SK-N-SH treated with all-trans-retinoic acid at 6 μM for 48 hours (cell line): ENCODE results near the gene HDAC8.
"Not testable (repeated sequence)": the region's sequence is repeated elsewhere in the genome, so short reads cannot be mapped to it uniquely, and the experiment has no call there.

Experiments
- ARNTL ChIP-seq: fragments of 450-650 bp; formaldehyde crosslinking; IDR thresholded peaks from 2 replicates; pipeline ENCODE4 v1.5.0; 2020; ENCODE audit warnings: low read depth, mild to moderate bottlenecking, moderate library complexity, borderline replicate concordance
- BACH2 ChIP-seq: fragments of 250-450 bp; sonication (Bioruptor Pico); IDR thresholded peaks from 2 replicates; pipeline ENCODE4 v1.9.0; 2021; ENCODE audit warnings: mild to moderate bottlenecking, borderline replicate concordance
- CREB5 ChIP-seq: fragments of 250-450 bp; sonication (Bioruptor Pico); IDR thresholded peaks from 2 replicates; pipeline ENCODE4 v1.5.1; 2020; ENCODE audit warnings: low read depth, mild to moderate bottlenecking, moderate library complexity
- CSDC2 ChIP-seq: fragments of 250-450 bp; sonication (Bioruptor Pico); IDR thresholded peaks from 2 replicates; pipeline ENCODE4 v1.5.0; 2020; ENCODE audit warnings: mild to moderate bottlenecking, moderate library complexity
- OSR1 ChIP-seq: fragments of 250-450 bp; sonication (Bioruptor Pico); IDR thresholded peaks from 2 replicates; pipeline ENCODE4 v1.8.0; 2022; ENCODE audit warnings: moderate library complexity, mild to moderate bottlenecking, inconsistent platforms
- PATZ1 ChIP-seq: fragments of 250-450 bp; sonication (Bioruptor Pico); IDR thresholded peaks from 2 replicates; pipeline ENCODE4 v1.8.0; 2020; ENCODE audit warnings: mild to moderate bottlenecking, moderate library complexity, borderline replicate concordance
- SNAI2 ChIP-seq: fragments of 250-450 bp; sonication (Bioruptor Pico); IDR thresholded peaks from 2 replicates; pipeline ENCODE4 v1.5.0; 2020; ENCODE audit warnings: mild to moderate bottlenecking, moderate library complexity
- TCF4 ChIP-seq: fragments of 250-450 bp; sonication (Bioruptor Pico); IDR thresholded peaks from 2 replicates; pipeline ENCODE4 v1.8.0; 2021; ENCODE audit warnings: mild to moderate bottlenecking, moderate library complexity, borderline replicate concordance
- TSHZ2 ChIP-seq: fragments of 250-450 bp; sonication (Bioruptor Pico); IDR thresholded peaks from 2 replicates; pipeline ENCODE4 v1.5.0; 2020; ENCODE audit warnings: mild to moderate bottlenecking, moderate library complexity
- ZC3H10 ChIP-seq: fragments of 250-450 bp; sonication (Bioruptor Pico); IDR thresholded peaks from 2 replicates; pipeline ENCODE4 v1.5.1; 2021; ENCODE audit warnings: mild to moderate bottlenecking, moderate library complexity
- ZFP30 ChIP-seq: fragments of 450-650 bp; formaldehyde crosslinking; IDR thresholded peaks from 2 replicates; pipeline ENCODE4 v1.5.0; 2022; ENCODE audit warnings: mild to moderate bottlenecking, moderate library complexity

- TF ChIP-seq BACH2; SNAI2; CSDC2 (CRISPR knock-in tag); PATZ1 (CRISPR knock-in tag); CREB5 (CRISPR knock-in tag); OSR1; TSHZ2; ZFP30 (CRISPR knock-in tag); ZC3H10 (CRISPR knock-in tag); TCF4; ARNTL: not testable (repeated sequence)
Observed at GRCh38 chrX:72405136-72405535, 167.5 kb downstream of the HDAC8 start.
